GM06990 (cell line): ENCODE results near the gene ARHGAP45.

Experiments
- DNase-seq: peaks from one replicate; pipeline ENCODE4 v3.0.0-alpha.2; 2011; ENCODE audit not compliant: insufficient read length; ENCODE audit errors: extremely low read depth
- H3K27me3 ChIP-seq: replicated peaks from 2 replicates; pipeline ENCODE4 v1.6.0; 2011; ENCODE audit warnings: low read length; ENCODE audit not compliant: control insufficient read depth, insufficient read depth
- H3K36me3 ChIP-seq: 2 replicates; pipeline ENCODE4 v1.5.1; 2011; ENCODE audit warnings: low read length; ENCODE audit not compliant: control insufficient read depth, insufficient read depth
- H3K4me3 ChIP-seq: replicated peaks from 2 replicates; pipeline ENCODE4 v1.5.1; 2011; ENCODE audit warnings: low read depth, mild to moderate bottlenecking, control low read depth, low read length
- CTCF ChIP-seq: IDR thresholded peaks from 2 replicates; pipeline ENCODE4 v1.5.1; 2011; ENCODE audit warnings: low read length, control low read depth, mild to moderate bottlenecking, inconsistent platforms; ENCODE audit not compliant: insufficient read depth, poor library complexity, severe bottlenecking

Gene ARHGAP45

GRCh38 chr19:1049106-1049505 lies 17.9 kb upstream of the ARHGAP45 start:
- DNase-seq = no peak
- no peaks in the 10 kb centered on the region for H3K27me3 ChIP-seq
- no peak for TF ChIP-seq CTCF
- H3K36me3 ChIP-seq = peaks cover 11% of the 10 kb centered on the region
- H3K4me3 ChIP-seq = no peak overlapping the region

- Histone ChIP-seq H3K36me3 (peaks cover 10% of the 10 kb centered on the region), H3K4me3 (no peak overlapping the region), H3K27me3 (no peaks in the 10 kb centered on the region)
- DNase-seq = no peak
- TF ChIP-seq CTCF = no peak
Observed at GRCh38 chr19:1049800-1050199, 17.2 kb upstream of the ARHGAP45 start.

GRCh38 chr19:1050989-1051788 lies 15.8 kb upstream of the ARHGAP45 start:
- Histone ChIP-seq H3K27me3 (no peaks in the 10 kb centered on the region), H3K4me3 (no peak overlapping the region), H3K36me3 (peaks cover 9% of the 10 kb centered on the region)
- no peak for DNase-seq
- no peak for TF ChIP-seq CTCF

- TF ChIP-seq CTCF = no peak
Observed at GRCh38 chr19:1051791-1052190, 15.2 kb upstream of the ARHGAP45 start.

GRCh38 chr19:1052349-1052975 lies 14.5 kb upstream of the ARHGAP45 start:
- Histone ChIP-seq H3K36me3 (peaks cover 10% of the 10 kb centered on the region), H3K27me3 (no peaks in the 10 kb centered on the region), H3K4me3 (no peak overlapping the region)
- TF ChIP-seq CTCF = no peak
- DNase-seq = no peak

More at GRCh38 chr19:1051791-1052190, 15.2 kb upstream of the ARHGAP45 start:
- Histone ChIP-seq H3K4me3 (no peak overlapping the region), H3K27me3 (no peaks in the 10 kb centered on the region), H3K36me3 (peaks cover 10% of the 10 kb centered on the region)
- no peak for DNase-seq
